Parathyroid adenoma (tissue), 2 donors: ENCODE data around the gene S100A1.

Experiments used
- H2AFZ ChIP-seq: fragments of 300-600 bp; sonication (generic); one replicate; pipeline ENCODE4 v1.7.0; 2017; ENCODE audit warnings: antibody characterized with exemption, mild to moderate bottlenecking
- H3K27ac ChIP-seq: fragments of 300-600 bp; sonication (generic); one replicate; pipeline ENCODE4 v1.7.0; 2017
- H3K27me3 ChIP-seq: fragments of 300-600 bp; sonication (generic); one replicate; pipeline ENCODE4 v1.7.0; 2017; ENCODE audit warnings: low read length; ENCODE audit not compliant: control insufficient read depth, insufficient read depth
- H3K36me3 ChIP-seq: fragments of 300-600 bp; sonication (generic); one replicate; pipeline ENCODE4 v1.7.0; 2017; ENCODE audit warnings: low read length; ENCODE audit not compliant: control insufficient read depth, insufficient read depth
- H3K4me1 ChIP-seq: fragments of 300-600 bp; sonication (generic); one replicate; pipeline ENCODE4 v1.7.0; 2017; ENCODE audit warnings: control low read depth
- H3K4me2 ChIP-seq: fragments of 300-600 bp; sonication (generic); one replicate; pipeline ENCODE4 v1.7.0; 2017; ENCODE audit warnings: low read length
- H3K4me3 ChIP-seq: fragments of 300-600 bp; sonication (generic); one replicate; pipeline ENCODE4 v1.7.0; 2017; ENCODE audit warnings: low read depth, low read length
- H3K79me2 ChIP-seq: fragments of 300-600 bp; sonication (generic); one replicate; pipeline ENCODE4 v1.7.0; 2017; ENCODE audit warnings: control low read depth
- H3K9ac ChIP-seq: fragments of 300-600 bp; sonication (generic); one replicate; pipeline ENCODE4 v1.7.0; 2017; ENCODE audit warnings: mild to moderate bottlenecking
- H3K9me3 ChIP-seq: fragments of 300-600 bp; sonication (generic); one replicate; pipeline ENCODE4 v1.7.0; 2017; ENCODE audit warnings: low read length; ENCODE audit not compliant: control insufficient read depth
- TF ChIP-seq, protein P1 (sequence below): fragments of 300-600 bp; sonication (generic); IDR thresholded peaks from one replicate; pipeline ENCODE4 v1.7.0; 2017; ENCODE audit warnings: antibody characterized with exemption, mild to moderate bottlenecking
- donor health status: primary hyperparathyroidism.

Gene S100A1

DNA sequence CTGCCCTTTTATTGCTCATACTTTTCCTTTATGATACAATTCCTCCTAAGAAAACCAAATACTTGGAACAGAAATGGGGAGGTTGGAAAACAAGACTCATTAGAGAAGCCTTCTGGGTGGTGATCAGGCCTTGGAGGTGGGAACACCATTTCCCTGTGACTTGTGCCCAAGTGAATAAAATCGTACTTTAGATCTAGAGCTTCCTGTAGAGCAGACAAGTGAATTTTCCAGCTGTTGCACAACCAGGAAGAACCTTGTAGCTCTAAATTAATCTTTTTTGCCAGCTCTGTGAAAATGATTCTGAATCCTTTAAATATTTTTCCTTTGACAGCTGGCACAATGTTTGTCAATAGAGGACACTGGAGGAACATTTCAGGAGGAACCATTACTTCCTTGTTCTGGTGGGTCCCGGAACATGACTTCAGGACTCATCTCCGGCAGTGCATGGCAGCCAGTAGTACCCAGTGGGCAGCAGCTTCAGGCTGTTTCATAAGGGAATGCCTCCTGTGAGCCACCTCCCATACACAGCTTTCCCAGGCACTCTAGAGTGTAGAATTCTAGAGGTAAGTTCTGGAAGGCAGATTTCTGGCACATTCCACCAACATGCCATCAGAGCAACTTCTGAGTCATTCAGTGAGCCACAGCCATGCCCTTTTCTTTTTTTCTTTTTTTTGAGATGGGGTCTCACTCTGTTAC lies 24.7 kb downstream of the S100A1 start:
- Histone ChIP-seq H2AFZ (peak overlapping the region; percentile 41), H3K36me3 (no peaks in the 10 kb centered on the region), H3K27ac (no peak overlapping the region), H3K4me2 (no peak overlapping the region), H3K4me3 (no peak overlapping the region), H3K4me1 (peaks cover 5% of the 10 kb centered on the region), H3K27me3 (no peaks in the 10 kb centered on the region), H3K9me3 (no peaks in the 10 kb centered on the region), H3K79me2 (no peaks in the 10 kb centered on the region), H3K9ac (no peak overlapping the region)
- TF ChIP-seq, protein P1, sequence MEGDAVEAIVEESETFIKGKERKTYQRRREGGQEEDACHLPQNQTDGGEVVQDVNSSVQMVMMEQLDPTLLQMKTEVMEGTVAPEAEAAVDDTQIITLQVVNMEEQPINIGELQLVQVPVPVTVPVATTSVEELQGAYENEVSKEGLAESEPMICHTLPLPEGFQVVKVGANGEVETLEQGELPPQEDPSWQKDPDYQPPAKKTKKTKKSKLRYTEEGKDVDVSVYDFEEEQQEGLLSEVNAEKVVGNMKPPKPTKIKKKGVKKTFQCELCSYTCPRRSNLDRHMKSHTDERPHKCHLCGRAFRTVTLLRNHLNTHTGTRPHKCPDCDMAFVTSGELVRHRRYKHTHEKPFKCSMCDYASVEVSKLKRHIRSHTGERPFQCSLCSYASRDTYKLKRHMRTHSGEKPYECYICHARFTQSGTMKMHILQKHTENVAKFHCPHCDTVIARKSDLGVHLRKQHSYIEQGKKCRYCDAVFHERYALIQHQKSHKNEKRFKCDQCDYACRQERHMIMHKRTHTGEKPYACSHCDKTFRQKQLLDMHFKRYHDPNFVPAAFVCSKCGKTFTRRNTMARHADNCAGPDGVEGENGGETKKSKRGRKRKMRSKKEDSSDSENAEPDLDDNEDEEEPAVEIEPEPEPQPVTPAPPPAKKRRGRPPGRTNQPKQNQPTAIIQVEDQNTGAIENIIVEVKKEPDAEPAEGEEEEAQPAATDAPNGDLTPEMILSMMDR = no peak

DNA sequence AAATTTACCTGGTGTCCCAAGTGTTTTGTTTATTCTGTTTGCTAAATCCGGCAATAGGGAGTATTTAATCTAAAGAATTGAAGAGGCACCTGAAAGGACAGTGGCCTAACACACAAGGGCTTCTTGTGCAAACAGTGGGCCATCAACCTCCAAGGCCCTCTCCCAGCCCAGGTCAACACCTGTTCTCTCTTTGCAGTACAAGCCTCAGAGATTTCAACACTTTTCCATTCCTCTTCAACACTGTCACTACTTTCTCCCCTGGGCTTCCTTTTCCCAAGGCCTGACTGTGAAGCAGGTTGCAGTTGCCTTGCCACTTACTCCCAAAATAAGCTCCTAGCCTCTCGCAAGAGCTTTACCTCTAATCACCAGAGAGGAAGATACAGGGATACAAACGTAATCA lies 27.1 kb downstream of the S100A1 start:
- H3K27me3 ChIP-seq = no peaks in the 10 kb centered on the region
- H3K27ac ChIP-seq = no peak overlapping the region

DNA sequence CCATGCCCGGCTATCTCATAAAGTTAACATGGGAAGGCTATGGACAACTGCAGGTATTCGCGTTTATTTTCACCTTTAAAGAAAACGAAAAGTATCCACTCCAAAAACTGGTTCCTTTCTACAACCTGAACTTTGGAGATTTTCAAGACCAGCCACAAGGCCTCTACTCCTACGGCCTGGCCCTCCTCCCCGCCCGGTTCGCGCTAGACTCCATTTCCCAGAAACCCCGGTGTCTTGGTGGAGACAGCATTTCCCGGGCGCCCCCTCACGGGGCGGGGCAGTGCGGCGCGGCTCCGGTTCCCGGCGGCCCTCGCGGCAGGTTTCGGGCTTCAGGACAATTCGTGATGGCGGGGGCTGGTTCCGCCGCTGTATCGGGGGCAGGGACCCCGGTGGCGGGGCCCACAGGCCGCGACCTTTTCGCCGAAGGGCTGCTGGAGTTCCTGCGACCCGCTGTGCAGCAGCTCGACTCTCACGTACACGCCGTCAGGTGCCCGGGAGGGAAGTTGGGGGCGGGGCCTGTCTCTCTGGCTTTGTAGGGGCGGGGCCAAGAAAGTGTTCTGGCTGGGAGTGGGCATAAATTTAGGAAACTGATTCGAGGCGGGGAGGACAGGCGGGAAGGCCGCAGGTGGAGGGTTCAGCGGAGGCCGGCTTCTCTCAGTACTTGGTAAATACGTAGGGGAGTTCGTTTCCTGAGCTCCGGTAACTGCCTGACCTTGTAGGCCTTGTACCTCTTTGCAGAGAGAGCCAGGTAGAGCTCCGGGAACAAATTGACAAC lies 30.4 kb downstream of the S100A1 start, which contains the start of gene SNAPIN:
Gene SNAPIN, plus strand, starts transcription at position 304 of the 775 bp plus-strand sequence. Its CDS starts 41 bp downstream, at position 345.
- TF ChIP-seq, protein P1 = peak; percentile 9
- Histone ChIP-seq H3K79me2 (peaks cover 4% of the 10 kb centered on the region), H3K4me2 (peak within 1 kb of the TSS; percentile 80), H3K4me1 (no peaks in the 10 kb centered on the region), H3K36me3 (no peaks in the 10 kb centered on the region), H3K9me3 (no peaks in the 10 kb centered on the region), H3K4me3 (peak within 1 kb of the TSS; percentile 87), H2AFZ (peak within 1 kb of the TSS; percentile 86), H3K9ac (peak within 1 kb of the TSS; percentile 11), H3K27me3 (no peaks in the 10 kb centered on the region), H3K27ac (peak within 1 kb of the TSS; percentile 88)

More for the DNA sequence above, 27.1 kb downstream of the S100A1 start:
- no peak overlapping the region for H3K4me2 ChIP-seq
- H3K9me3 ChIP-seq = no peaks in the 10 kb centered on the region
- TF ChIP-seq, protein P1 = no peak
- no peaks in the 10 kb centered on the region for H3K36me3 ChIP-seq
- no peak overlapping the region for H2AFZ ChIP-seq
- H3K4me1 ChIP-seq = no peaks in the 10 kb centered on the region
- peaks cover 4% of the 10 kb centered on the region for H3K79me2 ChIP-seq
- H3K9ac ChIP-seq = no peak overlapping the region
- H3K4me3 ChIP-seq = no peak overlapping the region

DNA sequence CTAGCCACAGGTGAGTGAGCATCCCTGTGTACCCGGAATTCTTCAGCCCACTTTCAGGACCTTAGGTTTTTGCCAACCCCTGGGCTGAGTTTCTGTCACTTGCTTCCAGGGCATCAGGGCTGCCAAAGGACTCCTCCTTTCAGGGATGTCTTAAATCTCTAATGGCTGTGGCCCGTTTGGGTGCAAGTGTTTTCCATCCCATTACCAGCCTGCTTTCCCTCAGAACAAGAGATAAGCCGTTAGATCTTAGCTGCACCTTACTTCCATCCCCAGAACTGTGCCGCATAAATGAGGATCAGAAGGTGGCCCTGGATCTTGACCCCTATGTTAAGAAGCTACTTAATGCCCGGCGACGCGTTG lies 30.9 kb downstream of the S100A1 start:
- Histone ChIP-seq H3K4me2 (peak overlapping the region; percentile 80), H3K79me2 (peaks cover 4% of the 10 kb centered on the region), H3K9ac (peak overlapping the region; percentile 11), H3K4me1 (no peaks in the 10 kb centered on the region), H2AFZ (peak overlapping the region; percentile 86), H3K9me3 (no peaks in the 10 kb centered on the region), H3K4me3 (peak overlapping the region; percentile 87), H3K27ac (peak overlapping the region; percentile 88), H3K27me3 (no peaks in the 10 kb centered on the region), H3K36me3 (no peaks in the 10 kb centered on the region)
- TF ChIP-seq, protein P1 = no peak
